Caco-2 (cell line): ENCODE results near the gene ACTR1A. TPM values are rescaled to one million over a fixed set of nuclear protein-coding genes. Genes with fewer than 3 reads are reported as not detected.
A peak's percentile ranks its signal among the peaks of the same experiment; 100 is the strongest.

Experiments
- BruUV-seq: library from RNA; stranded (reverse); fragments of 400-500 nt; replicated peaks from 2 replicates; lab custom pipeline; 2021; lab: Mats Ljungman, UMichigan
- CTCF ChIA-PET: fragments of 300-600 bp; sonication (Branson Sonifier 250); formaldehyde crosslinking; loops from one replicate; lab custom pipeline; 2022; ENCODE audit warnings: antibody characterized with exemption; lab: Charles Lee
- POLR2A ChIA-PET: fragments of 300-600 bp; sonication (Branson Sonifier 250); formaldehyde crosslinking; loops from one replicate; lab custom pipeline; 2022; ENCODE audit warnings: antibody characterized with exemption; lab: Charles Lee
- DNase-seq, 2 experiments: peaks; one replicate each; pipeline versions ENCODE4 v3.0.0 to v3.0.0-alpha.2; 2020 to 2022
- H3K27me3 ChIP-seq: replicated peaks from 2 replicates; pipeline ENCODE4 v1.6.0; 2011; ENCODE audit warnings: low read length; ENCODE audit not compliant: control insufficient read depth, insufficient read depth
- H3K36me3 ChIP-seq: 2 replicates; pipeline ENCODE4 v1.5.1; 2011; ENCODE audit warnings: low read length; ENCODE audit not compliant: control insufficient read depth, insufficient read depth
- H3K4me1 ChIP-seq: fragments of 250-450 bp; sonication (Bioruptor Pico); 2 replicates; pipeline ENCODE4 v1.5.1; 2020; ENCODE audit warnings: mild to moderate bottlenecking
- H3K4me3 ChIP-seq: 2 replicates; pipeline ENCODE4 v1.5.1; 2011; ENCODE audit warnings: low read depth, mild to moderate bottlenecking, control low read depth, low read length
- H3K9me3 ChIP-seq: fragments of 250-450 bp; sonication (Bioruptor Pico); 2 replicates; pipeline ENCODE4 v1.5.1; 2020; ENCODE audit warnings: mild to moderate bottlenecking, moderate library complexity
- H3K27ac Mint-ChIP-seq: one replicate; pipeline ENCODE4 v1.8.0; 2022; ENCODE audit warnings: mixed read lengths; ENCODE audit not compliant: unreplicated experiment
- H3K27me3 Mint-ChIP-seq: one replicate; pipeline ENCODE4 v1.8.0; 2022; ENCODE audit warnings: mixed read lengths; ENCODE audit not compliant: insufficient read depth, unreplicated experiment
- H3K36me3 Mint-ChIP-seq: one replicate; pipeline ENCODE4 v1.8.0; 2022; ENCODE audit warnings: mild to moderate bottlenecking, mixed read lengths; ENCODE audit not compliant: insufficient read depth, unreplicated experiment
- H3K4me1 Mint-ChIP-seq: one replicate; pipeline ENCODE4 v1.8.0; 2022; ENCODE audit warnings: low read depth, mixed read lengths; ENCODE audit not compliant: unreplicated experiment
- H3K4me3 Mint-ChIP-seq: one replicate; pipeline ENCODE4 v1.8.0; 2022; ENCODE audit warnings: mild to moderate bottlenecking, moderate library complexity, mixed read lengths; ENCODE audit not compliant: unreplicated experiment
- H3K9me3 Mint-ChIP-seq: one replicate; pipeline ENCODE4 v1.8.0; 2022; ENCODE audit warnings: mixed read lengths; ENCODE audit not compliant: unreplicated experiment
- intact Hi-C: fragments of 100-400 bp; cut with micrococcal nuclease; formaldehyde crosslinking; loops from one replicate; pipeline ENCODE4 v1.10.0; 2022; ENCODE audit not compliant: unreplicated experiment
- total RNA-seq: library from RNA; stranded (reverse); gene quantifications from 2 replicates; pipeline ENCODE4 v1.2.3, GENCODE V29; 2022
- TF ChIP-seq, protein P1 (sequence below), 2 experiments: fragments of 200-600 bp in 1 of 2; IDR thresholded peaks; 1 replicate in 1 of 2; 2 replicates in 1 of 2; pipeline versions ENCODE4 v1.5.1 to v1.8.0; 2011 to 2022; ENCODE audit warnings: antibody characterized with exemption in 1 of 2, control low read depth in 1 of 2, inconsistent platforms in 1 of 2, low read depth in 1 of 2, low read length in 1 of 2, mild to moderate bottlenecking in 1 of 2, moderate library complexity in 1 of 2; ENCODE audit not compliant: insufficient read depth in 1 of 2, severe bottlenecking in 1 of 2, unreplicated experiment in 1 of 2

ACTR1A gene
- total RNA-seq, 1 experiment from 2014 or later, result 65.9 TPM

GRCh38 chr10:102507521-102507920, 5.0 kb upstream of the ACTR1A start:
- peaks cover 32% of the 10 kb centered on the region for H3K36me3 Mint-ChIP-seq
- no peak for DNase-seq
- H3K4me1 ChIP-seq, result no peaks in the 10 kb centered on the region
- TF ChIP-seq, protein P1, sequence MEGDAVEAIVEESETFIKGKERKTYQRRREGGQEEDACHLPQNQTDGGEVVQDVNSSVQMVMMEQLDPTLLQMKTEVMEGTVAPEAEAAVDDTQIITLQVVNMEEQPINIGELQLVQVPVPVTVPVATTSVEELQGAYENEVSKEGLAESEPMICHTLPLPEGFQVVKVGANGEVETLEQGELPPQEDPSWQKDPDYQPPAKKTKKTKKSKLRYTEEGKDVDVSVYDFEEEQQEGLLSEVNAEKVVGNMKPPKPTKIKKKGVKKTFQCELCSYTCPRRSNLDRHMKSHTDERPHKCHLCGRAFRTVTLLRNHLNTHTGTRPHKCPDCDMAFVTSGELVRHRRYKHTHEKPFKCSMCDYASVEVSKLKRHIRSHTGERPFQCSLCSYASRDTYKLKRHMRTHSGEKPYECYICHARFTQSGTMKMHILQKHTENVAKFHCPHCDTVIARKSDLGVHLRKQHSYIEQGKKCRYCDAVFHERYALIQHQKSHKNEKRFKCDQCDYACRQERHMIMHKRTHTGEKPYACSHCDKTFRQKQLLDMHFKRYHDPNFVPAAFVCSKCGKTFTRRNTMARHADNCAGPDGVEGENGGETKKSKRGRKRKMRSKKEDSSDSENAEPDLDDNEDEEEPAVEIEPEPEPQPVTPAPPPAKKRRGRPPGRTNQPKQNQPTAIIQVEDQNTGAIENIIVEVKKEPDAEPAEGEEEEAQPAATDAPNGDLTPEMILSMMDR (IDR thresholded peaks at IDR 0.05; ENCODE audit: insufficient read depth in 1 of 2, low read depth in 1 of 2, low read length in 1 of 2, severe bottlenecking in 1 of 2, unreplicated experiment in 1 of 2), result no peak
- H3K36me3 ChIP-seq, result no peaks in the 10 kb centered on the region
- POLR2A ChIA-PET, result no interaction called here
- no peak overlapping the region for H3K27ac Mint-ChIP-seq
- CTCF ChIA-PET, result interaction anchor here (1.4 kb wide), 1 partner anchor 76 kb away, joined by 5 read pairs; no protein-coding TSS in a partner anchor
- H3K27me3 ChIP-seq, result no peaks in the 10 kb centered on the region
- H3K27me3 Mint-ChIP-seq, result no peaks in the 10 kb centered on the region
- intact Hi-C loops, result loop anchor here (1.0 kb wide), 1 partner anchor 32 kb away; no protein-coding TSS in a partner anchor
- H3K4me3 Mint-ChIP-seq, result no peak overlapping the region
- no TSS peak for BruUV-seq
- H3K4me3 ChIP-seq, result no peak overlapping the region
- peaks cover 12% of the 10 kb centered on the region for H3K4me1 Mint-ChIP-seq
- H3K9me3 ChIP-seq, result no peaks in the 10 kb centered on the region
- H3K9me3 Mint-ChIP-seq, result no peaks in the 10 kb centered on the region

DNA sequence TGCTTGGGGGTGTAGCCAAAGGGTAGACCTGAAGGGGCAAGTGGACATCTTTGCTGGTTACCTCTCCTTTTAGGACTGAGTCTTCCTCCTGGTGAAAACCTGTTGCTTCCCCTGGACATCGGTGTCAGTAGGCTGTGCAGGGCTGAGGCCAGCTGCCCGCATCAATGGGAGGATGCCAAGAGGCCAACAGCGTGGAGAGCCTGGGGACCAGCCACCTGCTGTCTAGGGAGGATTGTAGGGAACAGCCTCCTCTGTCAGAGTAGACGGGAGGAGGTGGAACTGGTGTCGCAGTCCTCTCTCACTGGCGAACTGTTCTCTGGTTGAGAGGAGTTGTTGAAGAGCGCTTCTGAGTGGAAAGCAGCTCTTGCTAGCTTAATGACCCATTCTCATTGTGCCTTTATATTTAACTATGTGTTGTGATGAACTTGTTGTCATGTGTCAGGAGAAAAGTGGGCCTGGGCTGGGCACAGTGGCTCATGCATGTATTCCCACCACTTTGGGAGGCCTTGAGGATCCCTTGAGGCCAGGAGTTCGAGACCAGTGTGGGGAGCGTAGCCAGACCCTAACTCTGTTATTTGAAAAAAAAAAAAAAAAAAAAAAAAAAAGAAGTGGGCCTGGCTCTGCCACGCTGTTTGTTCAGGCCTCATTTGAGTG, 3.1 kb upstream of the ACTR1A start:
- Mint-ChIP-seq H3K27ac (no peak overlapping the region), H3K36me3 (peaks cover 26% of the 10 kb centered on the region), H3K4me3 (no peak overlapping the region), H3K4me1 (no peaks in the 10 kb centered on the region), H3K9me3 (no peaks in the 10 kb centered on the region), H3K27me3 (no peaks in the 10 kb centered on the region)
- H3K27me3 ChIP-seq, result no peaks in the 10 kb centered on the region
- intact Hi-C loops, result no loop called here
- TF ChIP-seq, protein P1 (IDR thresholded peaks at IDR 0.05; ENCODE audit: insufficient read depth in 1 of 2, low read depth in 1 of 2, low read length in 1 of 2, severe bottlenecking in 1 of 2, unreplicated experiment in 1 of 2), result no peak
- no peaks in the 10 kb centered on the region for H3K9me3 ChIP-seq
- ChIA-PET CTCF (interaction anchor here (0.6 to 4.0 kb wide), 4 partner anchors 15 to 91 kb away, joined by 6 to 122 read pairs (median 8); no protein-coding TSS in a partner anchor), POLR2A (interaction anchor here (0.6 kb wide), 1 partner anchor 73 kb away, joined by 5 read pairs; no protein-coding TSS in a partner anchor)
- no peak overlapping the region for H3K4me3 ChIP-seq
- no peaks in the 10 kb centered on the region for H3K4me1 ChIP-seq
- BruUV-seq, result no TSS peak
- DNase-seq, result no peak
- H3K36me3 ChIP-seq, result no peaks in the 10 kb centered on the region

DNA sequence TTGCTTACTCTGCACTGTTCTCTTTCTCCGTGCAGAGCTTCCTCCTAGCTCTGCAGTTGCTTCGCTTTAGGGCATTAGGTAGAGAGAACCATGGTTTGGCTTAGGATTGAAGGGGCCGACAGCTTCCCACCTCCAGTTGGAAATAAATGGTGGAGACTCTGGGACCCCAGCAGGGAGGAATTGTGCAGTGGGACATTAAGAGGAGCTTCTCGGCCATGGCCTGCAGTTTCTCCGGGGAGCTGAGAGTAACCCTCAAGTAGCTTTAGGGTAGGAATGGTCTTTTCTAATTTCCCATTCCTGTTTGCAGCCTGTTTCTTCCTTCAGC, 2.4 kb upstream of the ACTR1A start:
- POLR2A ChIA-PET, result interaction anchor here (0.6 kb wide), 1 partner anchor 74 kb away, joined by 5 read pairs; no protein-coding TSS in a partner anchor
- H3K36me3 ChIP-seq, result no peaks in the 10 kb centered on the region
- CTCF ChIA-PET, result interaction anchor here (1.0 to 4.0 kb wide), 6 partner anchors 18 to 140 kb away, joined by 4 to 122 read pairs (median 6); partner anchors contain the start of gene TRIM8

More for the DNA sequence above, 2.4 kb upstream of the ACTR1A start:
- Histone ChIP-seq H3K9me3 (no peaks in the 10 kb centered on the region), H3K4me1 (no peaks in the 10 kb centered on the region), H3K4me3 (peak overlapping the region; percentile 82), H3K27me3 (no peaks in the 10 kb centered on the region)
- Mint-ChIP-seq H3K9me3 (no peaks in the 10 kb centered on the region), H3K4me1 (no peaks in the 10 kb centered on the region), H3K36me3 (peaks cover 26% of the 10 kb centered on the region), H3K4me3 (no peak overlapping the region), H3K27me3 (no peaks in the 10 kb centered on the region), H3K27ac (no peak overlapping the region)
- intact Hi-C loops, result loop anchor here (5.0 kb wide), 1 partner anchor 207 kb away; the partner anchor contains the start of genes ARL3 and SFXN2
- BruUV-seq, result no TSS peak
- DNase-seq, result no peak
- TF ChIP-seq, protein P1 (IDR thresholded peaks at IDR 0.05; ENCODE audit: insufficient read depth in 1 of 2, low read depth in 1 of 2, low read length in 1 of 2, severe bottlenecking in 1 of 2, unreplicated experiment in 1 of 2), result no peak
